Breast epithelium (tissue), 4 donors: ENCODE data around the gene RNF40. TPM values are rescaled to one million over a fixed set of nuclear protein-coding genes. Genes with fewer than 3 reads are reported as not detected.

Source experiments
- DNase-seq, 2 donors: peaks; one replicate each; pipeline ENCODE4 v3.0.0-alpha.2; 2019; ENCODE audit warnings: low spot score in 2 of 2
- H3K27ac ChIP-seq, 2 donors: fragments of 200-600 bp; sonication (generic) in 1 of 2; one replicate each; pipeline ENCODE4 v1.5.1; 2016 to 2019; ENCODE audit warnings: mild to moderate bottlenecking in 1 of 2
- H3K27me3 ChIP-seq, 2 donors: fragments of 200-600 bp; sonication (generic) in 1 of 2; one replicate each; pipeline versions ENCODE4 v1.5.1 to v1.6.0; 2017 to 2019; ENCODE audit warnings: control low read depth in 1 of 2, mild to moderate bottlenecking in 1 of 2
- H3K36me3 ChIP-seq: fragments of 200-600 bp; one replicate; pipeline ENCODE4 v1.5.1; 2019
- H3K4me1 ChIP-seq, 2 donors: fragments of 200-600 bp; sonication (generic); one replicate each; pipeline ENCODE4 v1.5.1; 2016 to 2019; ENCODE audit warnings: control low read depth in 1 of 2
- H3K4me3 ChIP-seq, 3 donors: fragments of 200-600 bp; sonication (generic); 1 replicate in 2 of 3; 2 replicates in 1 of 3; pipeline ENCODE4 v1.5.1; 2016 to 2019; ENCODE audit warnings: mild to moderate bottlenecking in 3 of 3, moderate library complexity in 2 of 3
- H3K9me3 ChIP-seq, 2 donors: fragments of 200-600 bp; sonication (generic) in 1 of 2; one replicate each; pipeline ENCODE4 v1.5.1; 2016 to 2019; ENCODE audit warnings: control low read depth in 1 of 2
- POLR2A ChIP-seq: fragments of 450-650 bp; IDR thresholded peaks from one replicate; pipeline ENCODE4 v1.6.1; 2016; ENCODE audit warnings: antibody characterized with exemption, mild to moderate bottlenecking, moderate library complexity
- POLR2AphosphoS5 ChIP-seq, 3 donors: sonication (generic); formaldehyde crosslinking; IDR thresholded peaks; one replicate each; pipeline ENCODE4 v1.6.1; 2017; ENCODE audit warnings: antibody characterized with exemption in 3 of 3
- intact Hi-C: fragments of 100-400 bp; cut with DNase I; formaldehyde crosslinking; loops from one replicate; pipeline ENCODE4 v1.15.1; 2023; ENCODE audit warnings: low total_unique reads
- total RNA-seq, 3 donors: library from RNA; depleted of rRNA; stranded (reverse); fragments of >200 nt; gene quantifications; one replicate each; pipeline ENCODE4 v1.1.0, GENCODE V29; 2016
- TF ChIP-seq, protein P1 (sequence below), 3 donors: fragments of 450-650 bp; IDR thresholded peaks; one replicate each; pipeline ENCODE4 v1.5.1; 2016 to 2017; ENCODE audit warnings: antibody characterized with exemption in 3 of 3, mild to moderate bottlenecking in 3 of 3, moderate library complexity in 3 of 3

RNF40 gene
- total RNA-seq, 3 donors from 2014 or later: 77.0 to 84.7 (median 77.3) TPM

DNA sequence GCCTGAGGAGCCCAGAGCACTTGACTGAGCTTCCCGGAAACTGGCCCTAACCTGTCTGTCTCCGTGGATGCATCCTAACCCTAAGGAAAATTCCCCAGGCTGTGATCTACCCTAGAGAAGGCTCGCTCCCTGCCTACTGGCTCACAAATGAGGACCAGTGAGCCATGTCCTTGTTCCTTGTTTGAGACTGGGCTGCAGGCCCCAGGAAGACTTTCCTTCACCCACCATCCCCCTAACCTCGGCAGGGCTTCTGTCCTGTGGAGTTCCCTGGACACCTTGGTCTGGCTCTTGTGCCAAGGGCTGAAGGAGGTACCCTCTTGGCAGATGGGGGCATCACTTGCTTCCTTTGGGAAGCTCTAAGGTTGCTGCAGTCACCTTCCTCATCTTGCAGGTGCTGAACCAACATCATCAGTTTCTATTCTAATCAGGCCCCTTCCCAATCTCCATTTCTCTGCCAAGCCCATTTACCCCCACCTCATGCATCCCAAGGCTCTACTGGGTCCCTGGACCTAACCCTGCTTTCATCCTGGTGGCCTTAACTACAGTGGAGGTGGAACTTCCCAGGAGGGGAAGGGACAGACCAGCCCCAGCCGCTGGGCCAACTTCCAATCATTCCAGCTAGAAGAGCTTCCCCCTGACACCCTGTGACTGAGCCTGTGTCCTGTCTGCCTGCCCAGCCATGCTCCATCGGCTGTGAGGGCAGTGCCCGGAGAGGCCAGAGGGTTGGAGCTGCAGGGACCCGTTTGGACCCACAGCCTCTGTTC is 12.4 kb downstream of the RNF40 start:
- peaks cover 8% of the 10 kb centered on the region for H3K36me3 ChIP-seq
- no peaks in the 10 kb centered on the region for H3K4me1 ChIP-seq
- TF ChIP-seq POLR2A (no peak), POLR2AphosphoS5 (IDR thresholded peaks at IDR 0.05) (no peak)
- TF ChIP-seq, protein P1, sequence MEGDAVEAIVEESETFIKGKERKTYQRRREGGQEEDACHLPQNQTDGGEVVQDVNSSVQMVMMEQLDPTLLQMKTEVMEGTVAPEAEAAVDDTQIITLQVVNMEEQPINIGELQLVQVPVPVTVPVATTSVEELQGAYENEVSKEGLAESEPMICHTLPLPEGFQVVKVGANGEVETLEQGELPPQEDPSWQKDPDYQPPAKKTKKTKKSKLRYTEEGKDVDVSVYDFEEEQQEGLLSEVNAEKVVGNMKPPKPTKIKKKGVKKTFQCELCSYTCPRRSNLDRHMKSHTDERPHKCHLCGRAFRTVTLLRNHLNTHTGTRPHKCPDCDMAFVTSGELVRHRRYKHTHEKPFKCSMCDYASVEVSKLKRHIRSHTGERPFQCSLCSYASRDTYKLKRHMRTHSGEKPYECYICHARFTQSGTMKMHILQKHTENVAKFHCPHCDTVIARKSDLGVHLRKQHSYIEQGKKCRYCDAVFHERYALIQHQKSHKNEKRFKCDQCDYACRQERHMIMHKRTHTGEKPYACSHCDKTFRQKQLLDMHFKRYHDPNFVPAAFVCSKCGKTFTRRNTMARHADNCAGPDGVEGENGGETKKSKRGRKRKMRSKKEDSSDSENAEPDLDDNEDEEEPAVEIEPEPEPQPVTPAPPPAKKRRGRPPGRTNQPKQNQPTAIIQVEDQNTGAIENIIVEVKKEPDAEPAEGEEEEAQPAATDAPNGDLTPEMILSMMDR (IDR thresholded peaks at IDR 0.05): no peak
- peak overlapping the region; percentile 80 to 93 for H3K27ac ChIP-seq
- no peak for DNase-seq
- no peaks in the 10 kb centered on the region for H3K27me3 ChIP-seq
- peak overlapping the region; percentile 70 to 88 (median 77) for H3K4me3 ChIP-seq
- no peaks in the 10 kb centered on the region for H3K9me3 ChIP-seq
- intact Hi-C loops: no loop called here

- Histone ChIP-seq H3K36me3 (peaks cover 8% of the 10 kb centered on the region), H3K9me3 (no peaks in the 10 kb centered on the region), H3K4me1 (no peaks in the 10 kb centered on the region), H3K27me3 (no peaks in the 10 kb centered on the region), H3K27ac (peak overlapping the region; percentile 80 to 93), H3K4me3 (peak overlapping the region; percentile 70 to 88 (median 77))
- TF ChIP-seq POLR2AphosphoS5 (IDR thresholded peaks at IDR 0.05) (no peak), POLR2A (no peak)
- TF ChIP-seq, protein P1 (IDR thresholded peaks at IDR 0.05): no peak
- DNase-seq: no peak
- intact Hi-C loops: no loop called here
Measured at GRCh38 chr16:30775131-30775391, 12.9 kb downstream of the RNF40 start.

- no peaks in the 10 kb centered on the region for H3K9me3 ChIP-seq
- H3K4me3 ChIP-seq: peak overlapping the region; percentile 70 to 88 (median 77)
- peak overlapping the region; percentile 80 to 93 for H3K27ac ChIP-seq
- DNase-seq: peak; percentile 74 to 82
- peaks cover 8% of the 10 kb centered on the region for H3K36me3 ChIP-seq
- intact Hi-C loops: no loop called here
- peak; percentile 13 for TF ChIP-seq POLR2A
- TF ChIP-seq, protein P1 (IDR thresholded peaks at IDR 0.05): no peak
- peak; percentile 69 to 85 (median 69) for TF ChIP-seq POLR2AphosphoS5 (IDR thresholded peaks at IDR 0.05)
- H3K27me3 ChIP-seq: no peaks in the 10 kb centered on the region
- no peaks in the 10 kb centered on the region for H3K4me1 ChIP-seq
Measured at GRCh38 chr16:30775392-30776188, 13.5 kb downstream of the RNF40 start.

DNA sequence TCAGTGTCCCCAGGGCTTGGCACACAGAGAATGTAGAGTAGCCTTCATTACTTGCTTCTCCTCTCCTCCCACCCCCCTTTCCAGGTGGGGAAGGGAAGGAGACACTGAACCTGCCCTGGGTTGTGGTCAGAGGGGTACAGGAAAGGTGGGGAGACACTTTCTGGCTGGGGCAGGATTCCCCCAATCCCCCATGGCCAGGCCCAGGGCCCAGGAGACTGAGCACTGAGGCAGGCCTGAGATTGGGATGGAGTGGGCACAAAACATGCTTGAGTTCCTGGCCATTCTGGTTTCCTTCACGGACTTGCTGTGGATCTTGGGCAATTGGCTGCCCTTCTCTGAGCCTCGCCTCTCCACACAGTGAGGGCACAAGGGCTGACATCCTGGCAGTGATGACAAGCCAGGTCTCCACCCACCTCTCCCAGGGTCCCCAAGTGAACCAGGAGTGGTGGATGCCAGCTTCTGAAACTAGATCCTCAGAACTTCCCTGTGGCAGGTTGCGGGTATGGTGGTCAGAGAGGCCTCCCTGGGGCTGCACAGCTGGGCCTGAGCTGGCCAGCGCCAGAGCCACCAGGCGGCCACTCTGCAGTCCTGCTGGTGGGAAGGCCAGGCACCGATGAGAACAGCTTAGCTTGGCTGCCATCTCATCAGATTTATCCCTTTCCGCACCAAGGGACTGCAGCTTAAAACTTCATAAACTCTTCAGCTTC is 15.6 kb downstream of the RNF40 start:
- DNase-seq: no peak
- Histone ChIP-seq H3K9me3 (no peaks in the 10 kb centered on the region), H3K27ac (peak overlapping the region; percentile 26 to 66), H3K4me3 (no peak overlapping the region), H3K36me3 (peaks cover under 1% of the 10 kb centered on the region), H3K4me1 (no peaks in the 10 kb centered on the region), H3K27me3 (no peaks in the 10 kb centered on the region)
- intact Hi-C loops: no loop called here
- no peak for TF ChIP-seq POLR2A
- TF ChIP-seq, protein P1 (IDR thresholded peaks at IDR 0.05): no peak
- TF ChIP-seq POLR2AphosphoS5 (IDR thresholded peaks at IDR 0.05): no peak
